NCI-H1092 (cell line): ENCODE measurements around the gene MGAT4D.
"Not testable (repeated sequence)": the region's sequence is repeated elsewhere in the genome, so short reads cannot be mapped to it uniquely, and the experiment has no call there.

Experiments used
- DNase-seq: peaks from one replicate; lab custom pipeline; 2025; lab: John Stamatoyannopoulos, UW

Gene MGAT4D

DNA sequence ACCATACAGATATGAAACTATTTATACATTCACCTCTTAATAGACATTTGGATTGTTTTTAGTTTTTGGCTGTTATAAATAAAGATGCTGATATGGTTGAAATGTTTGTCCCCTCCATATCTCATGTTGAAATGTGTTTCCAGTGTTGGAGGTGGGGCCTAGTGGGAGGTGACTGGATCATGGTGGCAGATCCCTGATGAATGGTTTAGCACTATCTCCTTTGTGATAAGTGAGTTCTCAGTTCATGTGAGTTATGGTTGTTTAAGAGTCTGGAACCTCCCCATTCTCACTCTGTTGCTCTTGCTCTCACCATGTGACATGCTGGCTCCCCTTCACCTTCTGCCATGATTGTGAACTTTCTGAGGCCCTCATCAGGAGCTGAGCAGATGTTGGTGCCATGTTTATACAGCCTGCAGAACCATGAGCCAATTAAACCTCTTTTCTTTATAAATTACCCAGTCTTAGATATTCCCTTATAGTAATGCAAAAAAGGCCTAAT is 58.4 kb downstream of the MGAT4D start:
- DNase-seq = no peak

GRCh38 chr4:140427919-140428471 is 70.1 kb downstream of the MGAT4D start:
- no peak for DNase-seq

DNA sequence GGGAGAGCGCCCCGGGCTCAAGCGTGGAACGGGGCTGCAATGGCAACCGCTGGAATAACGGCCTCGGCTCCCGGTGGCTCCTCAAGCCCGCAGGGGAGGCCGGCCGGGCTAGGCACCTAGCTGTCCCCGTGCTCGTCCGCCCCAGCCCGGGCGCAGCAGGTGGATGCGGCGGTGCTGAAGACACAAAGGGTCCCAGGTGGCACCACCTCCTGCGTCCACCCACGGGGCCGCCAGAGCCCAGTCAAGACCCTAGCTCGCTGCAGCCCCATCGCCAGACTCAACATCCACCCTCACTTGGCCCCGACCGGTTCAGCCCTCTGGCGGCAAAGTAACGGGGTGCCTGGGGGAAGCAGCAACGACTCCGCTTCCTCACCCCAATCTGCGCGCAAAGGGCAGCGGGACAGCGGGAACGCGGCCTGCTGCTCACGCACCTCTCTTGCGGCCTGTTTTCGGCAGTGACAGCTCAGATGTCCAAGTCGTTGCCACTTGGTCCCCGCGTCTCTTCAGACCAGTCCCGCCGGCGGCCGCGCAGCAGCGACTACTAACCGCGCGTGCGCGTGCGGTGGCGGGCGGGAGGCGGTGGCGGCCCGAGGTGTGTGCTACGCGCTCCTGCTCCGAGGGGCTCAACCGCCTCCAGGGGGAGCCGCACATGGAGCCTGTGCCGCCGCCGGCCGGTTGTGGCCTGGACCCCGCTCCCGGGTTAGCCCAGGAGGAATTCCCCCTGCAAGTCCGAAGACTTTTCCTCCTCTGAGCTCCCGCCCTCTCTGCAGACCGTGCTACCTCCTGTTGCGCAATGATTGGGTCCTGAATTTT is 70.8 kb downstream of the MGAT4D start, which contains the start of gene CLGN:
TSS of gene CLGN (minus strand) at position 543 of the 813 bp plus-strand sequence. CDS start 14,570 bp downstream, outside the sequence.
- DNase-seq = peak; percentile 84

DNA sequence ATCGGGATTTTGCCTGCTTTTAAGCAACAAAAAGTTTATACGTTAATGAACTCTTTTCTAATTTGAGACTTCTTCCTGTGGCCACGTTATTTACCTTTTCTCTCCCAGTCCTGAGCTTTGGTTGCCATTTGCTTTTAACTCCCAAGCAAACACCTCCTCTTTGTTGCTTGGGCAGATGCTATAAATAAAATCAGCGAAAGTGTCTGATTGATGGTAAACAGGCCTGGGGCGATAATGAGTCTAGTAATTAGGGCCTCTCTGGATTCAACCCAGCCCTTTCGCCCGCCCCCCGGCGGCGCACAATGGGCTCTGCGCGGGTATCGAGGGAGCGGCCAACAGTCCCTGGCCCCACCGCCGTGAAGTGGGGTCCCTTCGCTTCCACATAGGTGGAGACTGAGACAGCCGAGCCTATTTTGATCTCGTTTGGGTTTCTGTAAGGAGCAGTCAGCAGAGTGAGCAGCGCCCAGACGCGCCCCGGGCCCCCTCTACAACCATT is 71.4 kb downstream of the MGAT4D start:
- peak; percentile 59 for DNase-seq

GRCh38 chr4:140423106-140423505 is 75.0 kb downstream of the MGAT4D start:
- no peak for DNase-seq

DNA sequence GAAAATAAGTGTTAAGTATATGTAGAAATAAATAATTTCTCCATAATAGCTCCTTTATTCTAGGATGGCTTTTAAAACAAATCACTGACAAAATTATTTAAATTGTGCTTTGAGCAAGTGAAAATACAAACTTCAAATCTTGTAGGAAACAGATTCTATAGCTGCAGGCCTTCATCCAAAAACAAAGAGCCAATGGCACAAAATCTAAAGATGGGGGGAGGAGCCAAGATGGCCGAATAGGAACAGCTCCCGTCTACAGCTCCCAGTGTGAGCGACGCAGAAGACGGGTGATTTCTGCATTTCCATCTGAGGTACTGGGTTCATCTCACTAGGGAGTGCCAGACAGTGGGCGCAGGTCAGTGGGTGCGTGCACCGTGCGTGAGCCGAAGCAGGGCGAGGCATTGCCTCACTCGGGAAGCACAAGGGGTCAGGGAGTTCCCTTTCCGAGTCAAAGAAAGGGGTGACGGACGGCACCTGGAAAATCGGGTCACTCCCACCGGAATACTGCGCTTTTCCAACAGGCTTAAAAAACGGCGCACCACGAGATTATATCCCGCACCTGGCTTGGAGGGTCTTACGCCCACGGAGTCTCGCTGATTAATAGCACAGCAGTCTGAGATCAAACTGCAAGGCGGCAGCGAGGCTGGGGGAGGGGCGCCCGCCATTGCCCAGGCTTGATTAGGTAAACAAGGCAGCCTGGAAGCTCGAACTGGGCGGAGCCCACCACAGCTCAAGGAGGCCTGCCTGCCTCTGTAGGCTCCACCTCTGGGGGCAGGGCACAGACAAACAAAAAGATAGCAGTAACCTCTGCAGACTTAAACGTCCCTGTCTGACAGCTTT is 84.7 kb downstream of the MGAT4D start:
- not testable (repeated sequence) for DNase-seq

GRCh38 chr4:140408974-140409373 is 89.1 kb downstream of the MGAT4D start:
- DNase-seq = no peak

- no peak for DNase-seq
Measured at GRCh38 chr4:140406292-140406691, 91.8 kb downstream of the MGAT4D start.

- DNase-seq = no peak
Measured at GRCh38 chr4:140400111-140400510, 98.0 kb downstream of the MGAT4D start.

GRCh38 chr4:140395668-140396067 is 102.4 kb downstream of the MGAT4D start:
- no peak for DNase-seq
